ENCODE measurements around the gene ZC3HAV1L. TPM values are rescaled to one million over a fixed set of nuclear protein-coding genes. Genes with fewer than 3 reads are reported as not detected.

The ZC3HAV1L gene
- total RNA-seq (ENCODE audit: low replicate concordance): 4.6 TPM in 2 replicates

DNA sequence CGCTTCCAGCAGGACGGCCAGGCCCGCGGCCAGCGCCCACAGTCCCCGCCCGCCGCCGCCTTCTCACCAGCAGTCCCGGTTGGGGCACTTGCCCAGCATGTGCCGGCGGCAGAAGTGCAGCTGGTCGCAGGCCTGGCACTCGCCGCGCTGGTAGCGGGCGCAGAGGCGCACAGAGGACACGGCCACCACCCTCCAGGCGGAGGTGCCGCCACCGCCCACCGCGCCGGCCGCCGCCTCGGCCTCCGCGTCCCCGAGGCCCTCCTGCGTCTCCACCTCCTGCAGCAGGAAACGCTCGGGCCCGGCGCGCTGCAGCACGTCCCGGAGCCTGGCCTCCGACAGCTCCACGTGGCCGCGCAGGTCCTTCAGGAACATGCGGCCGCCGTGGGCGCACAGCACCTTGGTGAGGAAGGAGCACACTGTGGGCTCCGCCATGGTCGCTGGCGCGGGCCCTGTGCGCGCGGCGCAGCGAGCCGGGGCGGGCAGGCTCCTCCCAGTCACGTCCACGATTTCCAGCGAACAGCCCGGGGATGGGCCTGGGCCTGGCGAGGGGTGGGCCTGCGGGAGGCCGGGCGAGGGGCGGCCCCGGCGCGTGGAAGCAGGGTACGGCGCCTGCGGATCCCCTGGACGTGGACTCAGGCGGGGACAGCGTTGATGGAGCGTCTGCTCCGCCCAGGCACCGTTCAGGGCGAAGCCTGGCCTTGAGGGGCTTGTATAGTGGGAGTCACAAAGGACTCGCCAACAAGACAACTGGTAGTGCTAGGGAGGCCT lies at the start of gene ZC3HAV1L:
TSS of gene ZC3HAV1L (minus strand) at position 457 of the 768 bp plus-strand sequence. CDS start at position 432, 25 bp downstream.

GRCh38 chr7:138981332-138982203 lies 54.3 kb downstream of the ZC3HAV1L start, which contains the start of gene KIAA1549:
Gene KIAA1549, minus strand, starts transcription at chr7:138981389. Its CDS starts 120 bp downstream, at chr7:138981269.

Other genes starting within 250 kb of the ZC3HAV1L start
- not detected in 2 replicates for gene TMEM213, start 238.0 kb downstream of the ZC3HAV1L start, total RNA-seq (ENCODE audit: low replicate concordance)
- gene ATP6V0A4, start 237.8 kb downstream of the ZC3HAV1L start, total RNA-seq (ENCODE audit: low replicate concordance): 0.08 TPM in 1 of 2 replicates, not detected in the other
- gene KIAA1549, start 54.7 kb downstream of the ZC3HAV1L start, total RNA-seq (ENCODE audit: low replicate concordance): 0.35 and 0.60 TPM in 2 replicates
- gene ZC3HAV1, start 73.7 kb upstream of the ZC3HAV1L start, total RNA-seq (ENCODE audit: low replicate concordance): 16.8 and 17.5 TPM in 2 replicates
- 2.3 and 2.9 TPM in 2 replicates for gene UBN2, start 195.2 kb upstream of the ZC3HAV1L start, total RNA-seq (ENCODE audit: low replicate concordance)

All from smooth muscle cell of the coronary artery (primary cell).